Measurements from ENCODE around the gene CYP2W1.
"Not testable (repeated sequence)": the region's sequence is repeated elsewhere in the genome, so short reads cannot be mapped to it uniquely, and the experiment has no call there.

Gene CYP2W1

GRCh38 chr7:999941-1000935, 17.3 kb downstream of the CYP2W1 start:
- DNase-seq = no peak

GRCh38 chr7:1001069-1001770, 18.2 kb downstream of the CYP2W1 start:
- not testable (repeated sequence) for DNase-seq

- DNase-seq = not testable (repeated sequence)
Measured at GRCh38 chr7:1002026-1002425, 19.0 kb downstream of the CYP2W1 start.

- not testable (repeated sequence) for DNase-seq
Measured at GRCh38 chr7:1002445-1002844, 19.5 kb downstream of the CYP2W1 start.

GRCh38 chr7:1004018-1004852, 21.3 kb downstream of the CYP2W1 start:
- no peak for DNase-seq

- no peak for DNase-seq
Measured at GRCh38 chr7:1005303-1005702, 22.3 kb downstream of the CYP2W1 start.

GRCh38 chr7:1007901-1008300, 24.9 kb downstream of the CYP2W1 start:
- no peak for DNase-seq

GRCh38 chr7:1008733-1009363, 25.9 kb downstream of the CYP2W1 start:
- DNase-seq = no peak

GRCh38 chr7:1009747-1010146, 26.8 kb downstream of the CYP2W1 start:
- DNase-seq = no peak

GRCh38 chr7:1010226-1010625, 27.2 kb downstream of the CYP2W1 start:
- no peak for DNase-seq

GRCh38 chr7:1011297-1012003, 28.5 kb downstream of the CYP2W1 start:
- no peak for DNase-seq

- no peak for DNase-seq
Measured at GRCh38 chr7:1012004-1012715, 29.2 kb downstream of the CYP2W1 start.

- no peak for DNase-seq
Measured at GRCh38 chr7:1012716-1013095, 29.7 kb downstream of the CYP2W1 start.

GRCh38 chr7:1013581-1013980, 30.6 kb downstream of the CYP2W1 start:
- no peak for DNase-seq

- no peak for DNase-seq
Measured at GRCh38 chr7:1014681-1015080, 31.7 kb downstream of the CYP2W1 start.

GRCh38 chr7:1015196-1016121, 32.5 kb downstream of the CYP2W1 start:
- no peak for DNase-seq

GRCh38 chr7:1016577-1017531, 33.9 kb downstream of the CYP2W1 start:
- no peak for DNase-seq

GRCh38 chr7:1017586-1018333, 34.8 kb downstream of the CYP2W1 start:
- no peak for DNase-seq
